Gastrocnemius medialis (tissue), 4 donors: ENCODE data around the gene MINPP1. TPM values are rescaled to one million over a fixed set of nuclear protein-coding genes. Genes with fewer than 3 reads are reported as not detected.

Experiments used
- ATAC-seq, 2 donors: fragments of 150-250 bp; one replicate each; pipeline ENCODE4 v1.9.1; 2016
- DNase-seq, 2 donors: peaks; one replicate each; pipeline ENCODE4 v3.0.0-alpha.2; 2019
- H3K27ac ChIP-seq, 4 donors: fragments of 200-600 bp; sonication (generic); 1 replicate in 1 of 4; 2 replicates in 3 of 4; pipeline ENCODE4 v1.5.1; 2016 to 2018; ENCODE audit warnings: mild to moderate bottlenecking in 2 of 4, moderate library complexity in 1 of 4
- H3K27me3 ChIP-seq, 3 donors: fragments of 200-600 bp; sonication (generic) in 2 of 3; 1 replicate in 1 of 3; 2 replicates in 2 of 3; pipeline versions ENCODE4 v1.5.1 to v1.6.0; 2016 to 2019; ENCODE audit warnings: mild to moderate bottlenecking in 1 of 3, moderate library complexity in 1 of 3
- H3K36me3 ChIP-seq, 2 donors: fragments of 200-600 bp; sonication (generic) in 1 of 2; one replicate each; pipeline ENCODE4 v1.5.1; 2017 to 2018
- H3K4me1 ChIP-seq, 2 donors: fragments of 200-600 bp; sonication (generic) in 1 of 2; one replicate each; pipeline ENCODE4 v1.5.1; 2016 to 2017; ENCODE audit warnings: mild to moderate bottlenecking in 2 of 2
- H3K4me3 ChIP-seq, 4 donors: fragments of 200-600 bp; sonication (generic) in 3 of 4; 1 replicate in 1 of 4; 2 replicates in 3 of 4; pipeline ENCODE4 v1.5.1; 2016 to 2019; ENCODE audit warnings: mild to moderate bottlenecking in 2 of 4
- H3K9me3 ChIP-seq, 3 donors: fragments of 200-600 bp; sonication (generic) in 2 of 3; 1 replicate in 1 of 3; 2 replicates in 2 of 3; pipeline ENCODE4 v1.5.1; 2016 to 2019
- CTCF ChIP-seq, 5 experiments: fragments of 450-650 bp in 3 of 5; fragments of 200-600 bp in 2 of 5; sonication (generic) in 2 of 5; IDR thresholded peaks in 4 of 5; conservative IDR thresholded peaks in 1 of 5; 1 replicate in 4 of 5; 2 replicates in 1 of 5; pipeline ENCODE4 v1.5.1; 2016 to 2019; ENCODE audit warnings: antibody characterized with exemption in 5 of 5, mild to moderate bottlenecking in 3 of 5, moderate library complexity in 3 of 5
- POLR2A ChIP-seq, 2 donors: fragments of 450-650 bp; IDR thresholded peaks; one replicate each; pipeline ENCODE4 v1.6.1; 2017; ENCODE audit warnings: antibody characterized with exemption in 2 of 2, mild to moderate bottlenecking in 2 of 2, moderate library complexity in 2 of 2
- in situ Hi-C, 4 donors: fragments of 200-750 bp; cut with MboI; loops; one replicate each; pipeline versions ENCODE4 v1.15.0 to v1.8.0; 2017; ENCODE audit warnings: low sequenced_read_pairs in 4 of 4
- intact Hi-C: fragments of 100-400 bp; cut with DNase I; formaldehyde crosslinking; loops from one replicate; pipeline ENCODE4 v1.15.1; 2023; ENCODE audit warnings: low total_unique reads
- total RNA-seq, 4 donors: library from RNA; depleted of rRNA; stranded (reverse); fragments of >200 nt; gene quantifications; one replicate each; pipeline versions ENCODE4 v1.1.0 to v1.2.3, GENCODE V29; 2016

The MINPP1 gene
- total RNA-seq, 4 donors from 2014 or later: 6.9 to 7.1 (median 7.0) TPM

GRCh38 chr10:87551326-87551725 is 46.6 kb downstream of the MINPP1 start:
- no peak for DNase-seq
- no peaks in the 10 kb centered on the region for H3K4me1 ChIP-seq
- no peaks in the 10 kb centered on the region for H3K9me3 ChIP-seq
- H3K4me3 ChIP-seq: no peak overlapping the region
- peaks cover 0 to 15% of the 10 kb centered on the region in 2 donors for H3K36me3 ChIP-seq
- no peak for ATAC-seq
- no peaks in the 10 kb centered on the region for H3K27me3 ChIP-seq
- in situ Hi-C loops (no loop called here), intact Hi-C loops (no loop called here)
- TF ChIP-seq CTCF (IDR thresholded peaks at IDR 0.05 in 4 of 5, conservative IDR thresholded peaks at IDR 0.05 in 1 of 5) (no peak), POLR2A (IDR thresholded peaks at IDR 0.05) (no peak)
- no peak overlapping the region for H3K27ac ChIP-seq

GRCh38 chr10:87552248-87552929 is 47.7 kb downstream of the MINPP1 start:
- Histone ChIP-seq H3K4me1 (no peaks in the 10 kb centered on the region), H3K36me3 (peaks cover 0 to 8% of the 10 kb centered on the region in 2 donors), H3K27ac (no peak overlapping the region), H3K9me3 (no peaks in the 10 kb centered on the region), H3K4me3 (no peak overlapping the region), H3K27me3 (no peaks in the 10 kb centered on the region)
- ATAC-seq (no peak), DNase-seq (no peak)
- TF ChIP-seq POLR2A (IDR thresholded peaks at IDR 0.05) (no peak), CTCF (IDR thresholded peaks at IDR 0.05 in 4 of 5, conservative IDR thresholded peaks at IDR 0.05 in 1 of 5) (no peak)
- intact Hi-C loops: no loop called here
- in situ Hi-C loops: no loop called here

- in situ Hi-C loops: no loop called here
- no peak overlapping the region for H3K27ac ChIP-seq
- H3K27me3 ChIP-seq: no peaks in the 10 kb centered on the region
- H3K9me3 ChIP-seq: no peaks in the 10 kb centered on the region
- H3K4me3 ChIP-seq: no peak overlapping the region
- TF ChIP-seq POLR2A (IDR thresholded peaks at IDR 0.05) (no peak), CTCF (IDR thresholded peaks at IDR 0.05 in 4 of 5, conservative IDR thresholded peaks at IDR 0.05 in 1 of 5) (no peak)
- no peak for DNase-seq
- peaks cover 0 to 2% of the 10 kb centered on the region in 2 donors for H3K36me3 ChIP-seq
- intact Hi-C loops: no loop called here
- H3K4me1 ChIP-seq: no peaks in the 10 kb centered on the region
- no peak for ATAC-seq
Observed at GRCh38 chr10:87557409-87557808, 52.7 kb downstream of the MINPP1 start.

GRCh38 chr10:87558333-87558732 is 53.6 kb downstream of the MINPP1 start:
- Histone ChIP-seq H3K27me3 (no peaks in the 10 kb centered on the region), H3K9me3 (no peaks in the 10 kb centered on the region), H3K27ac (no peak overlapping the region), H3K4me3 (no peak overlapping the region), H3K4me1 (no peaks in the 10 kb centered on the region), H3K36me3 (no peaks in the 10 kb centered on the region)
- no peak for ATAC-seq
- DNase-seq: no peak
- intact Hi-C loops: no loop called here
- TF ChIP-seq POLR2A (IDR thresholded peaks at IDR 0.05): no peak
- TF ChIP-seq CTCF (IDR thresholded peaks at IDR 0.05 in 4 of 5, conservative IDR thresholded peaks at IDR 0.05 in 1 of 5): no peak
- in situ Hi-C loops: no loop called here

GRCh38 chr10:87559392-87559791 is 54.7 kb downstream of the MINPP1 start:
- TF ChIP-seq CTCF (IDR thresholded peaks at IDR 0.05 in 4 of 5, conservative IDR thresholded peaks at IDR 0.05 in 1 of 5): no peak
- TF ChIP-seq POLR2A (IDR thresholded peaks at IDR 0.05): no peak
- Histone ChIP-seq H3K27me3 (no peaks in the 10 kb centered on the region), H3K4me1 (no peaks in the 10 kb centered on the region), H3K36me3 (no peaks in the 10 kb centered on the region), H3K27ac (no peak overlapping the region), H3K4me3 (no peak overlapping the region), H3K9me3 (no peaks in the 10 kb centered on the region)
- in situ Hi-C loops: no loop called here
- ATAC-seq (no peak), DNase-seq (no peak)
- intact Hi-C loops: no loop called here
